PC-9 (cell line): ENCODE results near the gene SGMS2. TPM values are rescaled to one million over a fixed set of nuclear protein-coding genes. Genes with fewer than 3 reads are reported as not detected.

ENCODE experiments used
- BruUV-seq: library from RNA; stranded (reverse); fragments of 400-500 nt; replicated peaks from 2 replicates; lab custom pipeline; 2021; lab: Mats Ljungman, UMichigan
- CTCF ChIA-PET: fragments of 300-600 bp; sonication (Branson Sonifier 250); formaldehyde crosslinking; loops from one replicate; lab custom pipeline; 2022; ENCODE audit warnings: antibody characterized with exemption; lab: Charles Lee
- POLR2A ChIA-PET: fragments of 300-600 bp; sonication (Branson Sonifier 250); formaldehyde crosslinking; loops from one replicate; lab custom pipeline; 2022; ENCODE audit warnings: antibody characterized with exemption; ENCODE audit not compliant: unreplicated experiment; lab: Charles Lee
- DNase-seq, 2 experiments: peaks; one replicate each; pipeline versions ENCODE4 v3.0.0 to v3.0.0-alpha.2; 2015 to 2022; ENCODE audit warnings: mixed read lengths in 1 of 2
- H2AFZ ChIP-seq: fragments of 200-600 bp; sonication (generic); 2 replicates; pipeline ENCODE4 v1.8.1; 2017; ENCODE audit warnings: antibody characterized with exemption
- H3F3A ChIP-seq: fragments of 200-600 bp; sonication (generic); 2 replicates; pipeline ENCODE4 v1.8.1; 2017; ENCODE audit warnings: antibody characterized with exemption, mild to moderate bottlenecking, low read depth; ENCODE audit not compliant: insufficient read depth
- H3K27ac ChIP-seq: fragments of 200-600 bp; sonication (generic); 2 replicates; pipeline ENCODE4 v1.6.1; 2016; ENCODE audit warnings: mixed run types
- H3K27me3 ChIP-seq: fragments of 200-600 bp; sonication (generic); 2 replicates; pipeline ENCODE4 v1.6.1; 2016; ENCODE audit warnings: low read depth, mixed run types; ENCODE audit not compliant: insufficient read depth
- H3K36me3 ChIP-seq: fragments of 200-600 bp; sonication (generic); 2 replicates; pipeline ENCODE4 v1.6.1; 2016; ENCODE audit warnings: low read depth, mixed run types
- H3K4me1 ChIP-seq: fragments of 200-600 bp; sonication (generic); replicated peaks from 2 replicates; pipeline ENCODE4 v1.6.1; 2016; ENCODE audit warnings: mixed run types; ENCODE audit not compliant: insufficient read depth
- H3K4me2 ChIP-seq: fragments of 200-600 bp; sonication (generic); 2 replicates; pipeline ENCODE4 v1.6.1; 2017; ENCODE audit warnings: mixed run types
- H3K4me3 ChIP-seq: fragments of 200-600 bp; sonication (generic); 2 replicates; pipeline ENCODE4 v1.6.1; 2016; ENCODE audit warnings: mixed run types
- H3K79me2 ChIP-seq: fragments of 200-600 bp; sonication (generic); 2 replicates; pipeline ENCODE4 v1.6.1; 2017; ENCODE audit warnings: low read depth, mixed run types
- H3K9me2 ChIP-seq: fragments of 200-600 bp; sonication (generic); 2 replicates; pipeline ENCODE4 v1.8.1; 2017; ENCODE audit warnings: mild to moderate bottlenecking; ENCODE audit not compliant: insufficient read depth
- H3K9me3 ChIP-seq: fragments of 200-600 bp; sonication (generic); 2 replicates; pipeline ENCODE4 v1.8.1; 2016; ENCODE audit warnings: low read depth; ENCODE audit not compliant: insufficient read depth
- H4K20me1 ChIP-seq: fragments of 200-600 bp; sonication (generic); 2 replicates; pipeline ENCODE4 v1.8.1; 2017; ENCODE audit not compliant: insufficient read depth
- EZH2 ChIP-seq: fragments of 200-600 bp; sonication (generic); IDR thresholded peaks from 2 replicates; pipeline ENCODE4 v1.8.0; 2017; ENCODE audit warnings: antibody characterized with exemption, low read depth
- intact Hi-C: fragments of 100-400 bp; cut with micrococcal nuclease; formaldehyde crosslinking; loops from one replicate; pipeline ENCODE4 v1.10.0; 2022; ENCODE audit not compliant: unreplicated experiment
- total RNA-seq: library from RNA; stranded (reverse); gene quantifications from 2 replicates; pipeline ENCODE4 v1.2.3, GENCODE V29; 2021
- TF ChIP-seq, protein P1 (sequence below): fragments of 200-600 bp; sonication (generic); conservative IDR thresholded peaks from 2 replicates; pipeline ENCODE4 v1.6.1; 2017; ENCODE audit warnings: mixed run types, antibody characterized with exemption, mild to moderate bottlenecking, moderate library complexity

The SGMS2 gene
- total RNA-seq, 1 experiment from 2014 or later = 17.0 TPM

DNA sequence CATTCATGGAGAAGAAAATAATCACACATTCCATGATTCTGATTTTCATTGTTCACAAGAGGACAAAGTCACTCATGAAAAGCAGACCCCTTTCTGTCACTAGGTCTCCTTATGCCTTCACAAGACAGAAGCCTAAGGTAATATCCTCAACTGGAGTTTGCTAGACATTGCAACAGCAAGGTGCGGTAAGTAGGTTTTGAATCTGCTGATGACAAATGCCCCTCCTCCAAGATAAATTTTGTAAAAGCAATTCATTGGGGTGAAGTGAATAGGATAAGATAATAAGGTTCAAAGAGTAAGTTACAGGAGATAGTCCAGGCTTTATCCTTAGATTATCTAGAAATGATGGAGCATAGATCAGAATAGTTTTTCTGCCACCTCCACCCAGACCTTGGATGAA lies 90.5 kb downstream of the SGMS2 start:
- TF ChIP-seq, protein P1, sequence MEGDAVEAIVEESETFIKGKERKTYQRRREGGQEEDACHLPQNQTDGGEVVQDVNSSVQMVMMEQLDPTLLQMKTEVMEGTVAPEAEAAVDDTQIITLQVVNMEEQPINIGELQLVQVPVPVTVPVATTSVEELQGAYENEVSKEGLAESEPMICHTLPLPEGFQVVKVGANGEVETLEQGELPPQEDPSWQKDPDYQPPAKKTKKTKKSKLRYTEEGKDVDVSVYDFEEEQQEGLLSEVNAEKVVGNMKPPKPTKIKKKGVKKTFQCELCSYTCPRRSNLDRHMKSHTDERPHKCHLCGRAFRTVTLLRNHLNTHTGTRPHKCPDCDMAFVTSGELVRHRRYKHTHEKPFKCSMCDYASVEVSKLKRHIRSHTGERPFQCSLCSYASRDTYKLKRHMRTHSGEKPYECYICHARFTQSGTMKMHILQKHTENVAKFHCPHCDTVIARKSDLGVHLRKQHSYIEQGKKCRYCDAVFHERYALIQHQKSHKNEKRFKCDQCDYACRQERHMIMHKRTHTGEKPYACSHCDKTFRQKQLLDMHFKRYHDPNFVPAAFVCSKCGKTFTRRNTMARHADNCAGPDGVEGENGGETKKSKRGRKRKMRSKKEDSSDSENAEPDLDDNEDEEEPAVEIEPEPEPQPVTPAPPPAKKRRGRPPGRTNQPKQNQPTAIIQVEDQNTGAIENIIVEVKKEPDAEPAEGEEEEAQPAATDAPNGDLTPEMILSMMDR = no peak
- TF ChIP-seq EZH2 = no peak
- no TSS peak for BruUV-seq
- H3F3A ChIP-seq = no peaks in the 10 kb centered on the region
- no peaks in the 10 kb centered on the region for H3K27me3 ChIP-seq
- no peaks in the 10 kb centered on the region for H3K9me3 ChIP-seq
- intact Hi-C loops = no loop called here
- POLR2A ChIA-PET = no interaction called here
- H2AFZ ChIP-seq = no peak overlapping the region
- no peaks in the 10 kb centered on the region for H4K20me1 ChIP-seq
- H3K79me2 ChIP-seq = no peaks in the 10 kb centered on the region
- no peak overlapping the region for H3K4me3 ChIP-seq
- H3K4me2 ChIP-seq = no peak overlapping the region
- peaks cover 5% of the 10 kb centered on the region; the same call in 1 of the 2 replicates for H3K4me1 ChIP-seq
- DNase-seq = no peak
- H3K36me3 ChIP-seq = no peaks in the 10 kb centered on the region
- CTCF ChIA-PET = no interaction called here
- no peaks in the 10 kb centered on the region for H3K9me2 ChIP-seq
- H3K27ac ChIP-seq = no peak overlapping the region

DNA sequence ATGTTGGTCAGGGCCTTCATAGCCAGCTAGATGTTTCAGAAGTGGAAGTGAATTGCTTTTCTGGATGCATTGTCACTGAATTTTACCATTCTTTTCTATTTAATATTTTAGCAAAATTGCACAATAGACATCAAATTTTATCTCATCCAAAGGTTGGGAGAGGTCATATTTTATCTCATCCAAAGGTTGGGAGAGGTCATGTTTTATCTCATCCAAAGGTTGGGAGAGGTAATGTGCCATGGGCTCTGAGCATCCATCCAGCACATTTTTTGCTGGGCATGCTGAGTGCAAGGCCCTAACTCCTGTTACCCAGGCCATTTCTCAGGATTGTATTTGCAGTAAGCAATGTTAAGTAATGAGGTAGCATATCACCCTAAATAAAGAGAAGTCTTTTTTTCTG lies 91.9 kb downstream of the SGMS2 start:
- Histone ChIP-seq H3K79me2 (no peaks in the 10 kb centered on the region), H2AFZ (no peak overlapping the region), H3K27ac (no peak overlapping the region), H3K4me1 (peaks cover 5% of the 10 kb centered on the region; the same call in 1 of the 2 replicates), H3K36me3 (no peaks in the 10 kb centered on the region), H3K9me2 (no peaks in the 10 kb centered on the region), H3K4me3 (no peak overlapping the region), H3K9me3 (no peaks in the 10 kb centered on the region), H3K27me3 (no peaks in the 10 kb centered on the region), H3K4me2 (no peak overlapping the region), H4K20me1 (no peaks in the 10 kb centered on the region), H3F3A (no peaks in the 10 kb centered on the region)
- POLR2A ChIA-PET = no interaction called here
- DNase-seq = no peak
- no TSS peak for BruUV-seq
- intact Hi-C loops = no loop called here
- CTCF ChIA-PET = no interaction called here
- TF ChIP-seq, protein P1 = no peak
- no peak for TF ChIP-seq EZH2

DNA sequence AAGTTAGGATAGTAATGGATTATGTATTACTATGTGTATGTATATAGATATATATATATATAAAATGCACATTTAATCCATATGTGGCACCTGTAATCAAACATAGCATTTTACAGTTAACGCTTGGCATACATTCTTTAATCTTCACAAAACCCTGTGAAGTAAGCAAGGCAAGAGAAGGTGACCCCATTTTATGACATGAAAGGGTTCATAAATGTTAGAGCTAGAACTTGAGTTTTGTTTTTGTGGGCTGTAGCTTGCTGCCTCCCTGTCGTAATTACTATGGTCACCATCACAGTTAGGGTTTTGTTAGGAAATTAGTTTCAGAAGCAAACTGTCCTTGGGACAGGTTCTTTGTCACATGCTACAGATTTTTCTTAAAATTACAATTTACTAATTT lies 92.8 kb downstream of the SGMS2 start:
- Histone ChIP-seq H3F3A (no peaks in the 10 kb centered on the region), H3K36me3 (no peaks in the 10 kb centered on the region), H3K4me2 (no peak overlapping the region), H2AFZ (no peak overlapping the region), H3K27me3 (no peaks in the 10 kb centered on the region), H3K4me1 (peaks cover 5% of the 10 kb centered on the region; the same call in 1 of the 2 replicates), H3K9me2 (no peaks in the 10 kb centered on the region), H3K79me2 (no peaks in the 10 kb centered on the region), H4K20me1 (no peaks in the 10 kb centered on the region), H3K27ac (no peak overlapping the region), H3K9me3 (no peaks in the 10 kb centered on the region), H3K4me3 (no peak overlapping the region)
- ChIA-PET CTCF (no interaction called here), POLR2A (interaction anchor here (0.6 kb wide), 1 partner anchor 93 kb away, joined by 3 read pairs; no protein-coding TSS in a partner anchor)
- DNase-seq = no peak
- BruUV-seq = no TSS peak
- intact Hi-C loops = no loop called here
- no peak for TF ChIP-seq EZH2
- TF ChIP-seq, protein P1 = no peak
